Parathyroid adenoma (tissue), 2 donors: Measurements from ENCODE around the gene ZEB2.

Experiments used
- H2AFZ ChIP-seq: fragments of 300-600 bp; sonication (generic); one replicate; pipeline ENCODE4 v1.7.0; 2017; ENCODE audit warnings: antibody characterized with exemption, mild to moderate bottlenecking
- H3K27ac ChIP-seq: fragments of 300-600 bp; sonication (generic); one replicate; pipeline ENCODE4 v1.7.0; 2017
- H3K27me3 ChIP-seq: fragments of 300-600 bp; sonication (generic); one replicate; pipeline ENCODE4 v1.7.0; 2017; ENCODE audit warnings: low read length; ENCODE audit not compliant: control insufficient read depth, insufficient read depth
- H3K36me3 ChIP-seq: fragments of 300-600 bp; sonication (generic); one replicate; pipeline ENCODE4 v1.7.0; 2017; ENCODE audit warnings: low read length; ENCODE audit not compliant: control insufficient read depth, insufficient read depth
- H3K4me1 ChIP-seq: fragments of 300-600 bp; sonication (generic); one replicate; pipeline ENCODE4 v1.7.0; 2017; ENCODE audit warnings: control low read depth
- H3K4me2 ChIP-seq: fragments of 300-600 bp; sonication (generic); one replicate; pipeline ENCODE4 v1.7.0; 2017; ENCODE audit warnings: low read length
- H3K4me3 ChIP-seq: fragments of 300-600 bp; sonication (generic); one replicate; pipeline ENCODE4 v1.7.0; 2017; ENCODE audit warnings: low read depth, low read length
- H3K79me2 ChIP-seq: fragments of 300-600 bp; sonication (generic); one replicate; pipeline ENCODE4 v1.7.0; 2017; ENCODE audit warnings: control low read depth
- H3K9ac ChIP-seq: fragments of 300-600 bp; sonication (generic); one replicate; pipeline ENCODE4 v1.7.0; 2017; ENCODE audit warnings: mild to moderate bottlenecking
- H3K9me3 ChIP-seq: fragments of 300-600 bp; sonication (generic); one replicate; pipeline ENCODE4 v1.7.0; 2017; ENCODE audit warnings: low read length; ENCODE audit not compliant: control insufficient read depth
- TF ChIP-seq, protein P1 (sequence below): fragments of 300-600 bp; sonication (generic); IDR thresholded peaks from one replicate; pipeline ENCODE4 v1.7.0; 2017; ENCODE audit warnings: antibody characterized with exemption, mild to moderate bottlenecking
- donor health status: primary hyperparathyroidism.

The ZEB2 gene

DNA sequence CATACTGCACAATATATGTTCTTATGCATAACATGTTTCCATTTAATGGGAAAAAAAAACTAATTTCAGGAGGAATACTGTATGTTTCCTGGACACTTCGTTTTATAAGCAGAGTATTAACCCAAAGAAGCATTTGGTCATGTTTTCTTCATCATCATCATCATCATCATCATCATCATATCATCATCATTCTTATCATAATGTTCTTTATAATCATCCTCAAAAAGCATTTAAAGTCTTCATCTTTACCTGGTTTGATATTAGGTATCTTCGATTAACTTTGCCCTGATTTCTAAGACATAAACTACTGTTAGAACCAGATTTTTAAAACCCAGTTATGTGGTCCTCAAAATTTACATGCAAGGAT is 47.9 kb downstream of the ZEB2 start:
- Histone ChIP-seq H3K9me3 (no peaks in the 10 kb centered on the region), H3K4me2 (no peak overlapping the region), H3K27ac (no peak overlapping the region), H3K9ac (no peak overlapping the region), H3K4me1 (no peaks in the 10 kb centered on the region), H3K4me3 (no peak overlapping the region), H3K36me3 (no peaks in the 10 kb centered on the region), H2AFZ (no peak overlapping the region), H3K79me2 (no peaks in the 10 kb centered on the region), H3K27me3 (no peaks in the 10 kb centered on the region)
- TF ChIP-seq, protein P1, sequence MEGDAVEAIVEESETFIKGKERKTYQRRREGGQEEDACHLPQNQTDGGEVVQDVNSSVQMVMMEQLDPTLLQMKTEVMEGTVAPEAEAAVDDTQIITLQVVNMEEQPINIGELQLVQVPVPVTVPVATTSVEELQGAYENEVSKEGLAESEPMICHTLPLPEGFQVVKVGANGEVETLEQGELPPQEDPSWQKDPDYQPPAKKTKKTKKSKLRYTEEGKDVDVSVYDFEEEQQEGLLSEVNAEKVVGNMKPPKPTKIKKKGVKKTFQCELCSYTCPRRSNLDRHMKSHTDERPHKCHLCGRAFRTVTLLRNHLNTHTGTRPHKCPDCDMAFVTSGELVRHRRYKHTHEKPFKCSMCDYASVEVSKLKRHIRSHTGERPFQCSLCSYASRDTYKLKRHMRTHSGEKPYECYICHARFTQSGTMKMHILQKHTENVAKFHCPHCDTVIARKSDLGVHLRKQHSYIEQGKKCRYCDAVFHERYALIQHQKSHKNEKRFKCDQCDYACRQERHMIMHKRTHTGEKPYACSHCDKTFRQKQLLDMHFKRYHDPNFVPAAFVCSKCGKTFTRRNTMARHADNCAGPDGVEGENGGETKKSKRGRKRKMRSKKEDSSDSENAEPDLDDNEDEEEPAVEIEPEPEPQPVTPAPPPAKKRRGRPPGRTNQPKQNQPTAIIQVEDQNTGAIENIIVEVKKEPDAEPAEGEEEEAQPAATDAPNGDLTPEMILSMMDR: no peak

DNA sequence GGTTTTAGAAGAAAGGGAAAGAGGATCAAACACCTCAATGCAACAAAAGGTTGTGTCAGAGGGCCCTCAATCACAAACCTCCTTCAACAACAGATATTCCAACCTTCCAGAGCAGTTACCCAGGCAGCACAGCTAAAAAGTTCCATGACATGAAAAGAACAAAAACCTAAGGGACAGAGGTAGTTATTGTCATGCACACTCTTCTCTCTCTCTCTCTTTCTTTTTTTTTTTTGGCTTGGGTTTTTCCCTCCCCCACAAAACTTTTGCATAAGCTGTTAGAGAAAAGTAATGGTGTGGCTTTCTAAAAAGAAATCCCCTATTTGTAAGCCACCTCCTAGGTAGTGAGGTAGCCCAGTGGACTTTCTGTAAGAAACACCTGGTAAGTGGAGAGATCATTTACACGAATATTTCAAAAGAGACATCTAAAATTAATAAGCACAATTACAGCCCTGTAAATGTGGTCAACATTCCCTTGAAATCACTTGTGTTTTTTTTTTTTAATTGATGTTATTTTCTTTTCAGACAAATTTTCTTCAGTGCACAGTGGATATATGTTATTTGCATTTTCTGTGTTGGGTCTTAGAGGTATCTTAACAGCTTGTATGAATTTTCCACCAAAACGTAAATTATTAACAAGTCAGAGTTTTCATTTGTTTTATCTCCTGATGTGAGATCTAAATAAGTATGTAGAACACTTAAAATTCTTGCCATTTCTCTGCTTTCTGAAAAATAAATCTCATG is 48.4 kb downstream of the ZEB2 start:
- TF ChIP-seq, protein P1: no peak
- no peaks in the 10 kb centered on the region for H3K27me3 ChIP-seq
- H3K4me3 ChIP-seq: no peak overlapping the region
- H3K36me3 ChIP-seq: no peaks in the 10 kb centered on the region
- no peak overlapping the region for H3K27ac ChIP-seq
- no peaks in the 10 kb centered on the region for H3K9me3 ChIP-seq
- H3K4me2 ChIP-seq: no peak overlapping the region
- H2AFZ ChIP-seq: no peak overlapping the region
- H3K79me2 ChIP-seq: no peaks in the 10 kb centered on the region
- H3K4me1 ChIP-seq: no peaks in the 10 kb centered on the region
- H3K9ac ChIP-seq: no peak overlapping the region

DNA sequence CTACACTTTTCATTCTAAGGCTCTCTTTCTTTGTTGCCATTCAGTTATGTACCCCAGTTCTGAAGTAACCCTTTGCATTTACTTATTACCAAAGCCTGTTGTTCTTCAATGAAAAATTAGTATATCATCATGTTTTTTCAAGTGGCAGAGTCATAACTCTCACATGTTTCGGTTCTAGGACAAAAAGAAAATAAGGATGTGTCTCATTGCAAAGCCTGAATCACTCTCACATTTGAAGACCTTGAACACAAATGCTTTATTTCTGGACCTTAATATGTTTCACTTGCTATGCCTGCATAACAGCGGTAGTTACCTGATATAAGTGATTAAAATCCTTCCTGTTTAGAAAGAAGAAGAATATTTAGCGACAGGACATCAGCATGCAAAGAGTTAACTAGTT is 49.1 kb downstream of the ZEB2 start:
- no peak overlapping the region for H3K4me3 ChIP-seq
- no peaks in the 10 kb centered on the region for H3K4me1 ChIP-seq
- H3K27me3 ChIP-seq: no peaks in the 10 kb centered on the region
- no peaks in the 10 kb centered on the region for H3K36me3 ChIP-seq
- H3K9me3 ChIP-seq: no peaks in the 10 kb centered on the region
- TF ChIP-seq, protein P1: no peak
- no peak overlapping the region for H2AFZ ChIP-seq
- H3K4me2 ChIP-seq: no peak overlapping the region
- H3K9ac ChIP-seq: no peak overlapping the region
- no peaks in the 10 kb centered on the region for H3K79me2 ChIP-seq
- H3K27ac ChIP-seq: no peak overlapping the region

DNA sequence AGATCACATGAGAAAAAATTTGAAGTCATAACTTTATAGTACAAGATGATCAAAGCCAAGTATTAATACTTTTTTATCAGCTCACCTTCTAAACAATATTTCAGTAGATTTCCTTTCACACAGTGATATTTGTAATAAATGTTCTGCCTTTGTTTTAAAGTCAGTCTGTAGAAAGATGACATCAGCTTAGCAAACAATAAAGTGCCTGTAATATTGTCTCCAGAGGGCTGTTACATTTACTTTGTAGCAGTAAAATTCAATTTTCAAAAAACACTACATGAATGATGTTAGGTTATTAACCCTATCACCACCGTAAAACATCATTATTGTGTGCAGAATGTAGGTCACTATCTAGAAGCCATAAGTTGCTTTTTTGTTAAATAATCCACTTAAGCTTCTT is 49.6 kb downstream of the ZEB2 start:
- H3K4me1 ChIP-seq: no peaks in the 10 kb centered on the region
- H3K79me2 ChIP-seq: no peaks in the 10 kb centered on the region
- H3K9ac ChIP-seq: no peak overlapping the region
- H3K27me3 ChIP-seq: no peaks in the 10 kb centered on the region
- H3K4me2 ChIP-seq: no peak overlapping the region
- no peaks in the 10 kb centered on the region for H3K36me3 ChIP-seq
- H2AFZ ChIP-seq: no peak overlapping the region
- no peak overlapping the region for H3K4me3 ChIP-seq
- no peaks in the 10 kb centered on the region for H3K9me3 ChIP-seq
- no peak overlapping the region for H3K27ac ChIP-seq
- TF ChIP-seq, protein P1: no peak

DNA sequence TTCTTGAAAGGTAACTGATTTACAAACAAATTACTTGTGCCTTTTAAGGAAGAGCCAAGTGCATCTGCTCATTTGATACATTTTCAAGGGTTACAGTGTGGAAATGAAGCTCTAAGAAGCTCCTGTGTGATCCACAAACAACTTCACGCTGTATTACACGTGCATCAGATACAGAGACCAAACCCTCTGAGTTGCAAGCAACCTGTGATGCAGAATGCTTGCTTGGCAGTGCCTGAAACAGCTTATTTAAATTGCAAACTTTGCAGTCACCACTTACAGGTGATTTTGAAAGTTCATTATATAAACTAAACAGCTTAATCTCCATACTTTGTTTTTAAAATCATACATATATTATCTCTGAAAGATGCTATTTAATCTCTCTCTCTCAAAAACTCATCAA is 50.1 kb downstream of the ZEB2 start:
- no peak overlapping the region for H3K4me3 ChIP-seq
- no peak overlapping the region for H3K9ac ChIP-seq
- no peak overlapping the region for H3K4me2 ChIP-seq
- no peaks in the 10 kb centered on the region for H3K27me3 ChIP-seq
- H3K9me3 ChIP-seq: no peaks in the 10 kb centered on the region
- H3K36me3 ChIP-seq: no peaks in the 10 kb centered on the region
- no peak overlapping the region for H2AFZ ChIP-seq
- H3K27ac ChIP-seq: no peak overlapping the region
- TF ChIP-seq, protein P1: no peak
- no peaks in the 10 kb centered on the region for H3K79me2 ChIP-seq
- no peaks in the 10 kb centered on the region for H3K4me1 ChIP-seq
